Activated CD8-positive, alpha-beta memory T cell treated with anti-CD3 and anti-CD28 coated beads, Interleukin-2, amount 50 U/mL, for 48 hours (primary cell): ENCODE measurements around the gene KCNA2.

Experiments
- DNase-seq: peaks from one replicate; pipeline ENCODE4 v3.0.0-alpha.2; 2020

KCNA2 gene

GRCh38 chr1:110601332-110601731 is 4.8 kb downstream of the KCNA2 start:
- DNase-seq, result peak; percentile 10

GRCh38 chr1:110600716-110601115 is 5.4 kb downstream of the KCNA2 start:
- DNase-seq, result peak; percentile 18

GRCh38 chr1:110597966-110598365 is 8.2 kb downstream of the KCNA2 start:
- DNase-seq, result peak; percentile 10

GRCh38 chr1:110596312-110596711 is 9.8 kb downstream of the KCNA2 start:
- no peak for DNase-seq

GRCh38 chr1:110595353-110595710 is 10.8 kb downstream of the KCNA2 start:
- DNase-seq, result no peak

- DNase-seq, result no peak
Measured at GRCh38 chr1:110594456-110595352, 11.5 kb downstream of the KCNA2 start.

- DNase-seq, result no peak
Measured at GRCh38 chr1:110593902-110594301, 12.3 kb downstream of the KCNA2 start.

GRCh38 chr1:110591956-110592355 is 14.2 kb downstream of the KCNA2 start:
- peak; percentile 15 for DNase-seq

- peak; percentile 25 for DNase-seq
Measured at GRCh38 chr1:110588991-110589390, 17.2 kb downstream of the KCNA2 start.

- no peak for DNase-seq
Measured at GRCh38 chr1:110588486-110588885, 17.7 kb downstream of the KCNA2 start.

- DNase-seq, result no peak
Measured at GRCh38 chr1:110587906-110588305, 18.3 kb downstream of the KCNA2 start.

- no peak for DNase-seq
Measured at GRCh38 chr1:110585481-110585880, 20.7 kb downstream of the KCNA2 start.

- DNase-seq, result no peak
Measured at GRCh38 chr1:110584045-110584444, 22.1 kb downstream of the KCNA2 start.

- no peak for DNase-seq
Measured at GRCh38 chr1:110583505-110583904, 22.7 kb downstream of the KCNA2 start.

GRCh38 chr1:110582378-110582777 is 23.8 kb downstream of the KCNA2 start:
- DNase-seq, result no peak

GRCh38 chr1:110581682-110582145 is 24.4 kb downstream of the KCNA2 start:
- no peak for DNase-seq

- no peak for DNase-seq
Measured at GRCh38 chr1:110580244-110580643, 25.9 kb downstream of the KCNA2 start.

- DNase-seq, result no peak
Measured at GRCh38 chr1:110579460-110579859, 26.7 kb downstream of the KCNA2 start.

- no peak for DNase-seq
Measured at GRCh38 chr1:110576441-110576840, 29.7 kb downstream of the KCNA2 start.

- no peak for DNase-seq
Measured at GRCh38 chr1:110573314-110573713, 32.8 kb downstream of the KCNA2 start.

- DNase-seq, result no peak
Measured at GRCh38 chr1:110572751-110573150, 33.4 kb downstream of the KCNA2 start.

GRCh38 chr1:110570901-110571300 is 35.3 kb downstream of the KCNA2 start:
- DNase-seq, result no peak

- no peak for DNase-seq
Measured at GRCh38 chr1:110570307-110570706, 35.9 kb downstream of the KCNA2 start.

GRCh38 chr1:110566836-110567235 is 39.3 kb downstream of the KCNA2 start:
- DNase-seq, result no peak

- peak; percentile 26 for DNase-seq
Measured at GRCh38 chr1:110565565-110565964, 40.6 kb downstream of the KCNA2 start.
